HG02870 (cell line): ENCODE data around the gene IGFBP6.
A peak's percentile ranks its signal among the peaks of the same experiment; 100 is the strongest.

Experiments used
- ATAC-seq: cut with Tn5 transposase; IDR thresholded peaks from one replicate; pipeline ENCODE4 v1.9.1; 2021; ENCODE audit warnings: mild to moderate bottlenecking, moderate library complexity; ENCODE audit not compliant: unreplicated experiment

IGFBP6 gene

DNA sequence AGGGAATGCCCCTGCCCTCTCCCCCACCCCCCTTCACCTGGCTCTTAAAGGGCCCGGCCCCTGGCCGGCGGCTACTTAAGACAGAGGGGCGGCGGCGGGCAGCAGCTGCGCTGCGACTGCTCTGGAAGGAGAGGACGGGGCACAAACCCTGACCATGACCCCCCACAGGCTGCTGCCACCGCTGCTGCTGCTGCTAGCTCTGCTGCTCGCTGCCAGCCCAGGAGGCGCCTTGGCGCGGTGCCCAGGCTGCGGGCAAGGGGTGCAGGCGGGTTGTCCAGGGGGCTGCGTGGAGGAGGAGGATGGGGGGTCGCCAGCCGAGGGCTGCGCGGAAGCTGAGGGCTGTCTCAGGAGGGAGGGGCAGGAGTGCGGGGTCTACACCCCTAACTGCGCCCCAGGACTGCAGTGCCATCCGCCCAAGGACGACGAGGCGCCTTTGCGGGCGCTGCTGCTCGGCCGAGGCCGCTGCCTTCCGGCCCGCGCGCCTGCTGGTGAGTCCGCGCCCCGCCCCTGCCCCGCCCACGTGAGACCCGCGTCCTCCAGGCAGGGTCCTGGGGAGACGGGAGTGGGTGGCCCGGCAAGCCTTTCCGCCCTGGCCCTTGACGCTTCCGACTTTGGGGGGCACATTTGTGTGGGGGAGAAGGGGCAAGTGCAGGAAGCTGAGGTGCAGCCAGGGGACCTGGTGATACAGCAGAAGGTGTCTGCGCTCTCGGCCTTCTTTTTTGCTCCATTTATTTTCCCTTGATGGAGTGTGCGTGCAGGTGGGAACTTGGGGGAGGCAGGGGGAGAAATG lies at the start of gene IGFBP6:
IGFBP6 (plus strand) TSS at position 104 of the 790 bp plus-strand sequence; CDS start at position 155, 51 bp downstream.
- ATAC-seq = no peak

GRCh38 chr12:53048033-53048779 lies 49.3 kb upstream of the IGFBP6 start:
- ATAC-seq = no peak

DNA sequence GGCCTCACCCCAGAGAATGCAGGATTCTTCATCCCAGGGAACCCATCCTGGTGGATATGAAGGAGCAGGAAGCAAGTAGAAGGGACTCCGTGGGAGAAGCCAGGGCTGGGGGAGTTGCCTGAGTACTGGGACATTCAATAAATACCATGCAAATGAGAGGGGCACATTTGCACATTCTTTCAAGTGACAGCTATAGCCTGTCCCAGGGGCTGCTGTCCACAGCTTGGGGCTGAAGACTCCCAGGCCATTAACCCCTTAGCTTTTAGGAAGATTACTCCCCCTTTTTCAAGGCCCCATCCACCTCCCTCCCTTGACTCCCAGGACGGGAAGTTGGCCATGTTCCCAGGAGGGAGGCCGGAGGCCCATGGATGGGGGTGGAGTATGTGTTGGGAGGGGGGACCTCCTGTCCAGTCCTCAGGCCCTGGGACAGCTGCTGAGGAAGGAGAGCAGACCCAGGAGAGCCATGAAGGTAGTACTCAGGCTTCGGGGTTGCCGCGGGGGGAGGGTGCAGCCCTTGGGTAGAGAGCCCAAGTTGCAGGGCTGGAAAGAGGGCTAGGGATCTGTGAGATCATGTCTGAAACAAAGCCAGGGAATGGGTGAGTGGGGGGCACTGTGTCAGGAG lies 48.6 kb upstream of the IGFBP6 start:
- no peak for ATAC-seq

DNA sequence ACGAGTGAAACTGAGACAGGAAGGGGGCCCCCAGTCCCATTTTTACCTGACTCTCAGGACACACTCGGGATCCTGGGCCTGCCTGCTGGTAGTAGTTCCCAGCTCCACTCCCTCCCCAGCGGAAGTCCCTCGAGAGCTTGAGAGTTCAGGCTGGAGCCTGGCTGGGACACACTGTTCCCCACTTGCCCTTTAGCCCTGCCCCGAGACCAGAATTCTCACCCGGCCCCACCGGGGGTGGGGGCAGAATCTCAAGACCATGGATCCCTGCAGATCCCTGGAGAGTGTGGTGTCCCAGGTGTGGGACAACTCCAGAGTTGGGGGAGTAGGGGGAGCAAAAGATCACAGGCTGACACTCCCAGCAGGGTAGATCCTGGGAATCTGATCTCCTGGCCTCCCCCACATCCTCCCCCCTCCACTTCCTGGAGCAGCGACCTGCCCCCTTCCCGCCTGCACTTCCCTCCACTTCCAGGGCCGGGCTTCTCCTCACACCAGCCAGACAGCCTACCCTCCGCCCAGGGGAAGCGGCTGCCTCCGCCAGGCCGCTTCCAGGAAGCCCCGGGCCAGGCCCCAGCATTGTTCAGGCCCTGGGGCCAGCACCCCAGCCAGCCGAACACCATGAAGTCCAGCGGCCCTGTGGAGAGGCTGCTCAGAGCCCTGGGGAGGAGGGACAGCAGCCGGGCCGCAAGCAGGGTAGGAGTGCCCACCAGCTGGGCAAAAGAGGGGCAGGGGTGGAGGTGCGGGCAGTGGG lies 47.7 kb upstream of the IGFBP6 start, which contains the start of gene TNS2:
TNS2 (plus strand) TSS at position 495 of the 748 bp plus-strand sequence; CDS start at position 616, 121 bp downstream.
- no peak for ATAC-seq

DNA sequence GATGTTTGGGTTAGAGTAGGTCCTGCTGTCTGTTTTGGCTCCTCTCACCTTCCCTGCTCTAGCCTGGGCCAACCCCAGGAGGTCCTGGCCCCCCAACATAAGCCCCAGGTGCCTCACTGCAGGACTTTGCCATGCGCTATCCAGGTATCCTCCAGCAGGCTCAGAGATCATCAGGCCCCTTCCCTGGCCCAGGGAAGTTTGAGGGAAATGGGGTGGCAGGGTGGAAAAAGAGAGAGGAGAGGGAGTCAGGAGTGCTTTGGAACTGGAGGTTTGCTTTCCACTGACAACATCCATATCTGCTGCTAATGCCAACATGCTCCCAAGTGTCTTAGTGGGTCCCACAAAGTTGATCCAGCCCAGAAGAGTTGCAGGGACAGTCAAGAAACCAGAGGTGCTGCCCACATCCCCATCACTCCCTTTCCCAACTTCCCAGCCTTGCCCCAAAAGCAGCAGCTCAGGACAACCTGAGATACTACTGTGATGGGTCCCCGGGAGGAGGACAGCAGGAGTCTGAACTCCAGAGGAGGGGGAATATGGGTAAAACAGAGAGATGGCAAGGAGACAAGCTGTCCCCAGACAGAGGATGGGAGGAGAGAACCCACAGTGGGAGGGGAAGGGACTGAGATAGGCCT lies 46.9 kb upstream of the IGFBP6 start:
- ATAC-seq = no peak

DNA sequence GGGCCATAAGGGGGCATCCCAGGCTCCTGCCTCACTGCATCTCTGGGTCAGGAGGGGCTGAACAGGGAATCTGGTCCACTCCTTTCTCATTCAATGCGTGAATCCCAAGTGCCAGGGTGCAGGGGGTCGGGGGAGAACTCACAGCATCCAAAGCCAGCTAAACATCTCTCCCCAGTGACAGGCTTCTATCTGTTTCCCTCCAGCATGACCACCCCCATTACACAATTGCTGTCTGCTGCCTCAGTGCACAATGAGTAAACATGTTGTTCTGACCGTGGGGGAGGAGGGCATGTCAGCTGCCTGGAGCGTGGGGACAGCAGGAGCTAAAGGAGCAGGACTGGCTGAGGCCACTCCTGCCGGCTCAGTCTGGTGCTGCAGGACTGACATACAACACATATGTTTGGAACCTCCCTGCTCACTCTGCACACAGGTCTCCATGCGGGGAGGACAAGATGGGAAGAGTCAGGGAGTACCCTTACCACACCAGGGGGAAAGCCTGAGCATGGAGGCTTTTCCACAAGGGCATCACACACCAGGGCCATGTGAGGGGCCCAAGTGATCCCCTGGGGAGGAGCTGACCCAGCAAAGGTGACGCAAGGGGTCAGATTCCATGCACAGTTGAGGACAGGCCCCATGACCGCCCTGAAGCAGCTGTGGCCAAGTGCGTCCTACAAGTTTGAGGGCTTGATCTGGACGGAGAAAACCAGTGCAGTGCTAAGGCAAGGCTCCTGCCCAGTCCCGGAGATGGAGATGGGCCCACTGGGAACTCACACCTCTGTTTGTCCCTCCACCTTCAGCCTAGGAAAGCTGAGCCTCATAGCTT lies 46.2 kb upstream of the IGFBP6 start:
- no peak for ATAC-seq

DNA sequence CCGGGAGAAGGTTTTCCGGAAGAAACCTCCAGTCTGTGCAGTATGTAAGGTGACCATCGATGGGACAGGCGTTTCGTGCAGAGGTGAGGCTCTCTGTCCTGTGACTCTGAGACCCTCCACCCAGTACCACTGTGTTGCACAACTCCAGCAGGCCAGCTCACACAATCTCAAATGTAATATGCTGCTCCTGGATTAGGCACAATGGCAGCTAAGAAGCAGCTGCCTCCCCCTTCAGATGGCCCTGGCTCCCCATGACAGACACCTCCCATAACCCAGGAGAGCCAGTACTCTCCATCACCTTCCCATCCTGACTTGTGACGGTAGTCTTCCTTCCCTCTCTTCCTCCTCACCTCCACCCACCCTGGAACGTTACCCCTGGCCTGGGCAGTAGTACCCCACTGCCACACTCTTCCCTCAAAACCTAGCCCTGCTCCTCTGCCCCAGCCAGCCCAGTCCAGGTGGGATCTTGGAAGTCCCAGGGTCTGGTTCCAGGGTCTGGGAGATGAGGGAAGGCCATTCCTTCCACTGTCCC lies 45.5 kb upstream of the IGFBP6 start:
- ATAC-seq = no peak

GRCh38 chr12:53052419-53053217 lies 44.8 kb upstream of the IGFBP6 start:
- ATAC-seq = no peak

DNA sequence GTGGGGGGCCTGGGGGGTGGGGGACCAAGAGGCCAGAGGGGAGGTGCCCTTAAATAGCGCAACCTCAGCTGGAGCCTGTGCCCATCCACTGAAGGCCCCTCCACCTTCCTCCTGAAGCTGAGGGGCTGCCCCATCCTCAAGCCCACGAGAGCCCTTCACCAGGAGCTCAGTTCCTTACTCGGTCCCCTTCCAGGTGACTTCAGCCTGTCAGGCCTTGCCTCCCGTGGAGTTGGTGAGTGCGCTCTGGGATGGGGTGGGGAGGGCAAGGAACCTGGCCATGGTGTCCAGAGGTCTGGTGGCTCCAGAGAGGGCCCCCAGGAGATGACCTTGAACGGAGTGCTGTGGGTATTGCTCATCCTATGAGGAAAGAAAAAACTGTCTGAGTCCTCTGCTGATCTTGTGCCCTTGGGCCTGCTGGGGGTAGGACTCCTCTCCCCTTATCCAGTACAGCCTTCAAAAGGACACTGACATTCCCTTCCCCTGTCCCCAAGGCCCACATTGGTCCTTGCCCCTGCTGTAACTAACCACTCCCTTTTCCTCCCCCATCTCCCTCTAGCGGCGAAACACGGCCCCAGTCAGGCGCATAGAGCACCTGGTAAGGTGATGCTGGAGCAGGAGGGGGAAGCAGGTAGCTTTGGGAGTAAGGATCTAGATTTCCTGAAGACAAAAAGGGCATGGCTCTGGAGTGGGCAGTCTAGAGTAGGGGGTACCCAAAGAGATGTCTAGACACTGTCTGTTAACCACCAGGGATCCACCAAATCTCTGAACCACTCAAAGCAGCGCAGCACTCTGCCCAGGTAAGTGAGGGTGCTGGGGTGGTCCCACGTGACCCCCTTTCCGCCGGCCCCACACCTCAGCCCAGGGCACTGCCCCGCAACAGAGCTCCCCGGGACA lies 44.0 kb upstream of the IGFBP6 start:
- ATAC-seq = no peak

- ATAC-seq = peak; percentile 92
These were observed 43.2 kb upstream of the IGFBP6 start for GRCh38 chr12:53054112-53054878.

GRCh38 chr12:53055471-53056266 lies 41.8 kb upstream of the IGFBP6 start:
- no peak for ATAC-seq

GRCh38 chr12:53056296-53056695 lies 41.2 kb upstream of the IGFBP6 start:
- no peak for ATAC-seq

- ATAC-seq = no peak
These were observed 40.6 kb upstream of the IGFBP6 start for GRCh38 chr12:53056901-53057300.

- no peak for ATAC-seq
These were observed 39.5 kb upstream of the IGFBP6 start for GRCh38 chr12:53057816-53058500.

DNA sequence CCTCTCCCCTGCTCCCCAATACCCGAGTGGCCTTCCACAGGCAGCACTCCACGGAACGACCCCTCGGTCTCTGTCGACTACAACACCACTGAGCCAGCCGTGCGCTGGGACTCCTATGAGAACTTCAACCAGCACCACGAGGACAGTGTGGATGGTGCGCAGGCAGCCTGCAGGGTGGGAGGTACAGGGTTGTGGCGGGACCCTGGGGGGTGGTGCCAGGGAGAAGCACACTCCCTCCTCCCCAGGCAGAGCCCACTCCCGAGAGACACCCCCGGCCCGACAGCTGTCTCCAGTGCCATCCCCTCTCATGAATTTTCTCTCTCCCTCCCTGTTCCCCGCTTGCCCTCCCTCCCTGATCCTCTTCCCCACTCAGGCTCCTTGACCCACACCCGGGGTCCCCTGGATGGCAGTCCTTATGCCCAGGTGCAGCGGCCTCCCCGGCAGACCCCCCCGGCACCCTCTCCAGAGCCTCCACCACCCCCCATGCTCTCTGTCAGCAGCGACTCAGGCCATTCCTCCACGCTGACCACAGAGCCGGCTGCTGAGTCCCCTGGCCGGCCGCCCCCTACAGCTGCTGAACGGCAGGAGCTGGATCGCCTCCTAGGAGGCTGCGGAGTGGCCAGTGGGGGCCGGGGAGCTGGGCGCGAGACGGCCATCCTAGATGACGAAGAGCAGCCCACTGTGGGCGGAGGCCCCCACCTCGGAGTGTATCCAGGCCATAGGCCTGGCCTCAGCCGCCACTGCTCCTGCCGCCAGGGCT lies 38.6 kb upstream of the IGFBP6 start:
- ATAC-seq = no peak
